IMR-90 (cell line): ENCODE measurements around the gene CLPTM1.

Experiments
- MAFK ChIP-seq: IDR thresholded peaks from 2 replicates; pipeline ENCODE4 v1.6.1; 2012; ENCODE audit warnings: low read depth, low read length, improper control_type of control experiment
- POLR2A ChIP-seq: IDR thresholded peaks from 2 replicates; pipeline ENCODE4 v1.6.1; 2012; ENCODE audit warnings: mild to moderate bottlenecking, low read depth, low read length
- RAD21 ChIP-seq: IDR thresholded peaks from 2 replicates; pipeline ENCODE4 v1.6.1; 2012; ENCODE audit warnings: low read length, improper control_type of control experiment
- TF ChIP-seq, protein P1 (sequence below): conservative IDR thresholded peaks from 2 replicates; pipeline ENCODE4 v1.5.1; 2012; ENCODE audit warnings: mild to moderate bottlenecking, low read depth, low read length, improper control_type of control experiment
- TF ChIP-seq, protein P2 (sequence below): fragments of 150-350 bp; IDR thresholded peaks from 2 replicates; pipeline ENCODE4 v1.6.1; 2016; ENCODE audit warnings: low read depth, mild to moderate bottlenecking, low read length, moderate library complexity, borderline replicate concordance

DNA sequence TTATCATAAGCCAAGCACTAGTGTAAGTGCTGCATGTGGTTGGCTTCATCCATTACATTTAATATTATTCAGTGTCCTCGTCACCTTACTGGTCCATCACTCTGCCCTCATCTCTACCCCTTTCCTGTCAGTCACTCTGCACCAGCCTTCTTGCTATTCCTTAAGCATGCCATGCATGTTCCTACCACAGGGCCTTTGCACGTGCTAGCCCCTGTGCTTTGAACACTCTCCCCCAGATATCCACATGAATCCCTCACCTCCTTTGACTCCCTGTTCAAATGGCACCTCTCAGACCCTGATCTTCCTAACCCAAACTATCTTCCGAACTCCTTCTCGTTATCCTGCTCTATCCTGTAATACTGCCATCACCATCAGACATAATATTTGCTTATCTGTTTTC lies 42.8 kb downstream of the CLPTM1 start:
- TF ChIP-seq, protein P1, sequence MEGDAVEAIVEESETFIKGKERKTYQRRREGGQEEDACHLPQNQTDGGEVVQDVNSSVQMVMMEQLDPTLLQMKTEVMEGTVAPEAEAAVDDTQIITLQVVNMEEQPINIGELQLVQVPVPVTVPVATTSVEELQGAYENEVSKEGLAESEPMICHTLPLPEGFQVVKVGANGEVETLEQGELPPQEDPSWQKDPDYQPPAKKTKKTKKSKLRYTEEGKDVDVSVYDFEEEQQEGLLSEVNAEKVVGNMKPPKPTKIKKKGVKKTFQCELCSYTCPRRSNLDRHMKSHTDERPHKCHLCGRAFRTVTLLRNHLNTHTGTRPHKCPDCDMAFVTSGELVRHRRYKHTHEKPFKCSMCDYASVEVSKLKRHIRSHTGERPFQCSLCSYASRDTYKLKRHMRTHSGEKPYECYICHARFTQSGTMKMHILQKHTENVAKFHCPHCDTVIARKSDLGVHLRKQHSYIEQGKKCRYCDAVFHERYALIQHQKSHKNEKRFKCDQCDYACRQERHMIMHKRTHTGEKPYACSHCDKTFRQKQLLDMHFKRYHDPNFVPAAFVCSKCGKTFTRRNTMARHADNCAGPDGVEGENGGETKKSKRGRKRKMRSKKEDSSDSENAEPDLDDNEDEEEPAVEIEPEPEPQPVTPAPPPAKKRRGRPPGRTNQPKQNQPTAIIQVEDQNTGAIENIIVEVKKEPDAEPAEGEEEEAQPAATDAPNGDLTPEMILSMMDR, result no peak
- TF ChIP-seq RAD21 (no peak), POLR2A (no peak), MAFK (no peak)
- TF ChIP-seq, protein P2, sequence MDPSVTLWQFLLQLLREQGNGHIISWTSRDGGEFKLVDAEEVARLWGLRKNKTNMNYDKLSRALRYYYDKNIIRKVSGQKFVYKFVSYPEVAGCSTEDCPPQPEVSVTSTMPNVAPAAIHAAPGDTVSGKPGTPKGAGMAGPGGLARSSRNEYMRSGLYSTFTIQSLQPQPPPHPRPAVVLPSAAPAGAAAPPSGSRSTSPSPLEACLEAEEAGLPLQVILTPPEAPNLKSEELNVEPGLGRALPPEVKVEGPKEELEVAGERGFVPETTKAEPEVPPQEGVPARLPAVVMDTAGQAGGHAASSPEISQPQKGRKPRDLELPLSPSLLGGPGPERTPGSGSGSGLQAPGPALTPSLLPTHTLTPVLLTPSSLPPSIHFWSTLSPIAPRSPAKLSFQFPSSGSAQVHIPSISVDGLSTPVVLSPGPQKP, result no peak
